Right atrium auricular region (tissue), 2 donors: ENCODE data around the gene CRBN. TPM values are rescaled to one million over a fixed set of nuclear protein-coding genes. Genes with fewer than 3 reads are reported as not detected.

ENCODE experiments used
- DNase-seq: peaks from one replicate; pipeline ENCODE4 v3.0.0-alpha.2; 2019; ENCODE audit warnings: low spot score
- H3K27ac ChIP-seq, 2 donors: fragments of 200-600 bp; sonication (generic); 1 replicate in 1 of 2; 2 replicates in 1 of 2; pipeline ENCODE4 v1.5.1; 2016 to 2019
- H3K27me3 ChIP-seq, 2 donors: fragments of 200-600 bp; sonication (generic); one replicate each; pipeline versions ENCODE4 v1.5.1 to v1.6.0; 2017 to 2019
- H3K36me3 ChIP-seq: fragments of 200-600 bp; sonication (generic); one replicate; pipeline ENCODE4 v1.5.1; 2016
- H3K4me1 ChIP-seq, 2 donors: fragments of 200-600 bp; sonication (generic); one replicate each; pipeline versions ENCODE4 v1.5.1 to v1.6.0; 2017 to 2019
- H3K4me3 ChIP-seq, 2 donors: fragments of 200-600 bp; sonication (generic); 1 replicate in 1 of 2; 2 replicates in 1 of 2; pipeline ENCODE4 v1.5.1; 2017 to 2019; ENCODE audit warnings: mild to moderate bottlenecking in 1 of 2, moderate library complexity in 1 of 2
- H3K9me3 ChIP-seq, 2 donors: fragments of 200-600 bp; sonication (generic); one replicate each; pipeline ENCODE4 v1.5.1; 2019
- CTCF ChIP-seq, 2 donors: fragments of 200-600 bp; sonication (generic); IDR thresholded peaks; one replicate each; pipeline ENCODE4 v1.5.1; 2019; ENCODE audit warnings: antibody characterized with exemption in 2 of 2
- total RNA-seq, 2 donors: library from RNA; depleted of rRNA; stranded (reverse); fragments of >200 nt; gene quantifications; one replicate each; pipeline ENCODE4 v1.1.0, GENCODE V29; 2016

Gene CRBN
- total RNA-seq, 2 donors from 2014 or later: 37.3 to 37.5 TPM

DNA sequence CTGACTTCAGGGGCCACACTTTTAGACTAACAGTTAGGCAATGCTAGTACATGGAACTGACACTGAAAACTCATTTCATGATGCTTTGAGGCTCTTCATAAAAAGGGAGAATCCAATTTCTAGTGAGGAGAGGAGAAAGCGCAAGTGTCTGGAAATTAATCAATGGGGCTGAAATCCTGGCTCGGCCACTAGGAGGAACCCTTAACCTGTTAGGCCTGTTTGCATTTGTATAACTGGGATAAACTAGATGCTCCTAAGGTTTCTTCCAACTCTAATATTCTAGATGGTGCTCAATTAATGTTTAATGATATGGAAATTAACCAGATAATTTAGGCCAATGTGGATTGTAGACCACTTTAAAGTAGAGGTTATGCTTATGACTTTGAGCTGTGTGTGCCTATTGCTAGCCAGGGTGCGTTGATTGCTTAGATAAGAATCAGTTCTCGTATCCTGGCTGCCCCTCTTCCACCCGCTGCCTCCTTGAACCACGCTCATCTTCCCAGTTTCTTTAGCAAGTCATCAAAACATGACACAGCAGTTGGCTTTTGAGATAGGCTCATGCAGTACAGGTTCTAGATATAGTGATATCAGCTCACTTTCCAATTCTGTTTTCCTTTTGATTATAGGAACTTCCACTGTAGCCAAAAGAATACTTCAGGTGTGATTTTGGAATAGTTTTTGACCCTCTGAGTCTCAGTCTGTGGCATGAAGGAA, 16.8 kb upstream of the CRBN start:
- no peaks in the 10 kb centered on the region for H3K36me3 ChIP-seq
- H3K4me3 ChIP-seq: no peak overlapping the region
- no peak for DNase-seq
- H3K27ac ChIP-seq: no peak overlapping the region
- H3K9me3 ChIP-seq: no peaks in the 10 kb centered on the region
- no peaks in the 10 kb centered on the region for H3K4me1 ChIP-seq
- H3K27me3 ChIP-seq: no peaks in the 10 kb centered on the region
- peak in 1 of 2 donors; percentile 48 for TF ChIP-seq CTCF (IDR thresholded peaks at IDR 0.05)

GRCh38 chr3:3194861-3195260, 15.4 kb upstream of the CRBN start:
- DNase-seq: no peak
- no peak overlapping the region for H3K4me3 ChIP-seq
- no peaks in the 10 kb centered on the region for H3K27me3 ChIP-seq
- no peak overlapping the region for H3K27ac ChIP-seq
- H3K4me1 ChIP-seq: no peaks in the 10 kb centered on the region
- no peak for TF ChIP-seq CTCF (IDR thresholded peaks at IDR 0.05)
- H3K36me3 ChIP-seq: no peaks in the 10 kb centered on the region
- H3K9me3 ChIP-seq: no peaks in the 10 kb centered on the region

DNA sequence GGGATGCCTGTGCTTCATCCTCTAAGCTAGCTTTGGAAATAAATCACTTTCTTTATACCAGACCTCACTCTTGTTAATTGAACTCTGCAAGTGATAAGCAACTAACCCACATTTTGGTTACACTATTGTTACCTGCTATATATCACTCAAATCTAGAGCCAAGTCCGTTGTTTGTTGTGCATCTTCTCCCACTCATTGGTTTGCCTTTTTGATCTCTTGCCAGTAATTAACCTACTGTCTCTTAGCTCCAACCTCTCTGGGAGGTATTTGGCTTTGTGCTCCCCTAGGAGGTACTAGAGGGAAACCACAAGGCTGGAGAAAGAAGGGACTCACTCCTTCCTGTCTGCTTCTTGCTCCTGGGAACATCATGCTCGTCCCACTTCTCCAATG, 12.8 kb upstream of the CRBN start:
- H3K4me3 ChIP-seq: no peak overlapping the region
- no peaks in the 10 kb centered on the region for H3K4me1 ChIP-seq
- H3K27ac ChIP-seq: no peak overlapping the region
- DNase-seq: no peak
- peaks cover 0 to 2% of the 10 kb centered on the region in 2 donors for H3K9me3 ChIP-seq
- no peak for TF ChIP-seq CTCF (IDR thresholded peaks at IDR 0.05)
- H3K36me3 ChIP-seq: no peaks in the 10 kb centered on the region
- H3K27me3 ChIP-seq: no peaks in the 10 kb centered on the region

DNA sequence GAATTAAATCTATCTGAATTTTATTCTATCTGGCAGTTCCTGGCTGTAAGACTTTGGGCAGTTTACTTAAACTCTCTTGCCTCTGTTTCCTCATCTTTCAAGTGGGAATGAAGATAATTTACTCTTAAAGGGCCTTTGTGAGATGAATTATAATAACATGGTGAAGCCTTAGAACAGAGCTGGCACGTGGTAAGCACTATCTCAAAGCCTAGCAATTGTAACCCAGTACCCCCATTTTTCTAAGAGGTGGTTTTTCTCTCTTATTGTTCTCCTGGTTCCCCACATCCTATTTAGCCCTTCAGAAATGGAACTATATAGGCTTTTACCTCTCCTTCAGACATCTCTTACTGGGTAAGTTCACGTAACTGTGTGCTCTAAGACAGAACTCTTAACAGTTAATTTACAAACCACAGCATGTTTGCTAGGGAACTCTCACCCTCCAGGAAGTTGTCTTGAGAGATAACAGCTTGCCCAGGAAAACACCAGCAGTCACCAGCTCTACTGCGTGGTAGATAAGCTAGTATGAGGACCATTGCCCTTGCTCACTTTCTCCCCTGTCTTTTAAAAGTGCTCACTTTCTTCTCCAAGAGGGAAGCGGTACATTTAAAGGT, 12.3 kb upstream of the CRBN start:
- H3K27me3 ChIP-seq: no peaks in the 10 kb centered on the region
- no peak for DNase-seq
- H3K27ac ChIP-seq: no peak overlapping the region
- no peak for TF ChIP-seq CTCF (IDR thresholded peaks at IDR 0.05)
- H3K36me3 ChIP-seq: no peaks in the 10 kb centered on the region
- no peaks in the 10 kb centered on the region for H3K4me1 ChIP-seq
- peaks cover 0 to 7% of the 10 kb centered on the region in 2 donors for H3K9me3 ChIP-seq
- H3K4me3 ChIP-seq: no peak overlapping the region

DNA sequence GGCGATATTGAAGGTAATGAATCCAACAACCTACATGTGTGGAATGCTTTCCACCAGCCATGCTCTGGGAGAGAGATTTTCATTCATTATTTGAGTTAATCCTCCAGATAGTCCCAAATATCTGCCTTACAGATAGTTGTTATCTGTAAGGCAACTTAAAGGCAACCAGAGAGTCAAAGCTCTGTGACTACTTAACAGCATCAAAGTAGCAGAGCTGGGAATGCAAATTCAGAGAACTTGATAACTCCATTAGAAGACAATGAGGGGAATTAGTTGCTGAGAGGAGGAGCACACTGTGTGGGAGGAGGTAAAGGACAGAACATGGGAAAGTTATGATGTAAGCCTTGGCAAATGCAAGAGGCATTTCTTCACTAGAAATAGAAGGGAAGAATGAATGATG, 10.5 kb upstream of the CRBN start:
- H3K4me1 ChIP-seq: no peaks in the 10 kb centered on the region
- H3K9me3 ChIP-seq: peaks cover 0 to 19% of the 10 kb centered on the region in 2 donors
- no peaks in the 10 kb centered on the region for H3K36me3 ChIP-seq
- TF ChIP-seq CTCF (IDR thresholded peaks at IDR 0.05): no peak
- H3K27me3 ChIP-seq: no peaks in the 10 kb centered on the region
- no peak overlapping the region for H3K4me3 ChIP-seq
- no peak for DNase-seq
- H3K27ac ChIP-seq: no peak overlapping the region
